Neuronal stem cell (in vitro differentiated cells): ENCODE results near the gene GPATCH8.

Experiments
- DNase-seq: peaks from one replicate; pipeline ENCODE4 v3.0.0-alpha.2; 2013; ENCODE audit warnings: low spot score
- H2AFZ ChIP-seq: one replicate; pipeline ENCODE4 v1.6.1; 2013; ENCODE audit warnings: mild to moderate bottlenecking, low read length, inconsistent platforms
- H2AK5ac ChIP-seq: 2 replicates; pipeline ENCODE4 v1.6.1; 2013; ENCODE audit warnings: low read depth, mild to moderate bottlenecking, inconsistent platforms, low read length, moderate library complexity, mixed read lengths
- H2BK120ac ChIP-seq: 2 replicates; pipeline ENCODE4 v1.6.1; 2013; ENCODE audit warnings: low read depth, mild to moderate bottlenecking, inconsistent platforms, low read length, moderate library complexity, mixed read lengths
- H2BK12ac ChIP-seq: one replicate; pipeline ENCODE4 v1.6.1; 2013; ENCODE audit warnings: low read length, inconsistent platforms
- H2BK15ac ChIP-seq: 2 replicates; pipeline ENCODE4 v1.6.1; 2013; ENCODE audit warnings: mild to moderate bottlenecking, low read length, inconsistent platforms, mixed read lengths
- H2BK5ac ChIP-seq: one replicate; pipeline ENCODE4 v1.6.1; 2013; ENCODE audit warnings: inconsistent platforms, mild to moderate bottlenecking, low read length, moderate library complexity
- H3K14ac ChIP-seq: one replicate; pipeline ENCODE4 v1.6.1; 2013; ENCODE audit warnings: low read length, inconsistent platforms
- H3K18ac ChIP-seq: 2 replicates; pipeline ENCODE4 v1.6.1; 2013; ENCODE audit warnings: low read length, inconsistent platforms
- H3K23ac ChIP-seq: 2 replicates; pipeline ENCODE4 v1.6.1; 2013; ENCODE audit warnings: low read depth, mild to moderate bottlenecking, mixed read lengths, low read length, inconsistent platforms; ENCODE audit not compliant: poor library complexity
- H3K27ac ChIP-seq: replicated peaks from 3 replicates; pipeline ENCODE4 v1.5.1; 2013; ENCODE audit warnings: low read length, inconsistent platforms
- H3K27me3 ChIP-seq, 3 experiments: 2 replicates each; pipeline ENCODE4 v1.6.1; 2013; ENCODE audit warnings: low read length in 3 of 3, mild to moderate bottlenecking in 2 of 3, inconsistent platforms in 1 of 3, low read depth in 1 of 3, mixed read lengths in 1 of 3, moderate library complexity in 1 of 3; ENCODE audit not compliant: control insufficient read depth in 3 of 3, insufficient read depth in 3 of 3
- H3K36me3 ChIP-seq, 2 donors: replicated peaks in 1 of 2; 2 replicates each; pipeline ENCODE4 v1.6.1; 2013; ENCODE audit warnings: low read length in 2 of 2; ENCODE audit not compliant: control insufficient read depth in 2 of 2, insufficient read depth in 2 of 2
- H3K4ac ChIP-seq: 2 replicates; pipeline ENCODE4 v1.6.1; 2013; ENCODE audit warnings: inconsistent platforms, mild to moderate bottlenecking, low read length, moderate library complexity
- H3K4me1 ChIP-seq, 2 donors: 1 replicate in 1 of 2; 2 replicates in 1 of 2; pipeline ENCODE4 v1.6.1; 2013; ENCODE audit warnings: low read length in 2 of 2, low read depth in 1 of 2; ENCODE audit not compliant: control insufficient read depth in 2 of 2, insufficient read depth in 1 of 2
- H3K4me2 ChIP-seq: one replicate; pipeline ENCODE4 v1.6.1; 2013; ENCODE audit warnings: mild to moderate bottlenecking, low read length, inconsistent platforms; ENCODE audit not compliant: insufficient read depth, poor library complexity, severe bottlenecking
- H3K4me3 ChIP-seq, 2 donors: 2 replicates each; pipeline ENCODE4 v1.5.1; 2013; ENCODE audit warnings: low read length in 2 of 2, mild to moderate bottlenecking in 2 of 2, inconsistent platforms in 1 of 2, moderate library complexity in 1 of 2
- H3K79me1 ChIP-seq: one replicate; pipeline ENCODE4 v1.6.1; 2013; ENCODE audit warnings: low read depth, mild to moderate bottlenecking, inconsistent platforms, low read length, moderate library complexity
- H3K9ac ChIP-seq: one replicate; pipeline ENCODE4 v1.6.1; 2013; ENCODE audit warnings: mild to moderate bottlenecking, low read depth, low read length, inconsistent platforms; ENCODE audit not compliant: poor library complexity
- H3K9me3 ChIP-seq, 2 donors: replicated peaks in 1 of 2; 2 replicates each; pipeline versions ENCODE3 to v1.6.1; 2013; ENCODE audit warnings: low read length in 2 of 2, mild to moderate bottlenecking in 2 of 2, inconsistent platforms in 1 of 2, low read depth in 1 of 2, mixed read lengths in 1 of 2, moderate library complexity in 1 of 2; ENCODE audit not compliant: control insufficient read depth in 2 of 2, insufficient read depth in 1 of 2
- H4K8ac ChIP-seq: one replicate; pipeline ENCODE4 v1.6.1; 2013; ENCODE audit warnings: low read depth, mild to moderate bottlenecking, inconsistent platforms, low read length, moderate library complexity
- H4K91ac ChIP-seq: one replicate; pipeline ENCODE4 v1.6.1; 2013; ENCODE audit warnings: low read length, low read depth, mild to moderate bottlenecking, inconsistent platforms; ENCODE audit not compliant: poor library complexity
- WGBS, 2 donors: extraction: QIAGEN DNeasy Blood & Tissue Kit; methylation state at CpG; one replicate each; pipeline ENCODE4 v1.1.7; 2013; ENCODE audit warnings: missing lambda C conversion rate in 2 of 2, mixed read lengths in 1 of 2; ENCODE audit not compliant: insufficient read length in 2 of 2, insufficient replicate concordance in 1 of 2; ENCODE audit errors: extremely low coverage in 2 of 2; 5-methylcytosine and 5-hydroxymethylcytosine counted together

GPATCH8 gene

DNA sequence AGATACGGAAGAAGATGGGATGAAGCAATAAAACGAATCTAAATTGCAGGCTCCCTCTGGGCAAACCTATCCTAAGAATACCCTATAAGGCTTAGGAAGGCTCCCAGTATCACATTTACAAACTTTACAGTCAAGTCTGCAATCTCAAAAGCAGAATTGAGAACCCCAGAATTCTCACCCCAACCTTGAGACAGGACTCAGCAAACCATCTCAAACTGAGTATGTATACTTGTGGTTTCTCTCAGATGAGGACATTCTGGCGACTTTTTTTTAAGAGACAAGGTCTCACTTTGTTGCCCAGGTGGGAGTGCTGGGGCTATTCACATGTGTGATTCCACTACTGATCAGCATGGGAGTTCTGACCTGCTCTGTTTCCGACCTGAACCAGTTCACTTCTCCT, 94.4 kb downstream of the GPATCH8 start:
- H3K18ac ChIP-seq, result no peak overlapping the region
- no peaks in the 10 kb centered on the region for H3K27me3 ChIP-seq
- no peak overlapping the region for H3K27ac ChIP-seq
- H3K4ac ChIP-seq, result no peak overlapping the region
- H3K4me1 ChIP-seq, result no peaks in the 10 kb centered on the region
- H2BK12ac ChIP-seq, result no peak overlapping the region
- no peak overlapping the region for H3K23ac ChIP-seq
- no peak overlapping the region for H2AFZ ChIP-seq
- DNase-seq, result no peak
- H3K4me3 ChIP-seq, result no peak overlapping the region
- H3K14ac ChIP-seq, result no peak overlapping the region
- H4K91ac ChIP-seq, result no peak overlapping the region
- H2BK15ac ChIP-seq, result no peak overlapping the region
- no peak overlapping the region for H3K4me2 ChIP-seq
- H3K9ac ChIP-seq, result no peak overlapping the region
- H3K9me3 ChIP-seq, result no peaks in the 10 kb centered on the region
- no peak overlapping the region for H4K8ac ChIP-seq
- no CpG with 5 or more reads among the region's 4 CpGs for WGBS, 2 donors
- no peak overlapping the region for H2AK5ac ChIP-seq
- no peaks in the 10 kb centered on the region for H3K79me1 ChIP-seq
- no peak overlapping the region for H2BK5ac ChIP-seq
- no peak overlapping the region for H2BK120ac ChIP-seq
- peaks cover 2 to 44% of the 10 kb centered on the region in 2 donors for H3K36me3 ChIP-seq

DNA sequence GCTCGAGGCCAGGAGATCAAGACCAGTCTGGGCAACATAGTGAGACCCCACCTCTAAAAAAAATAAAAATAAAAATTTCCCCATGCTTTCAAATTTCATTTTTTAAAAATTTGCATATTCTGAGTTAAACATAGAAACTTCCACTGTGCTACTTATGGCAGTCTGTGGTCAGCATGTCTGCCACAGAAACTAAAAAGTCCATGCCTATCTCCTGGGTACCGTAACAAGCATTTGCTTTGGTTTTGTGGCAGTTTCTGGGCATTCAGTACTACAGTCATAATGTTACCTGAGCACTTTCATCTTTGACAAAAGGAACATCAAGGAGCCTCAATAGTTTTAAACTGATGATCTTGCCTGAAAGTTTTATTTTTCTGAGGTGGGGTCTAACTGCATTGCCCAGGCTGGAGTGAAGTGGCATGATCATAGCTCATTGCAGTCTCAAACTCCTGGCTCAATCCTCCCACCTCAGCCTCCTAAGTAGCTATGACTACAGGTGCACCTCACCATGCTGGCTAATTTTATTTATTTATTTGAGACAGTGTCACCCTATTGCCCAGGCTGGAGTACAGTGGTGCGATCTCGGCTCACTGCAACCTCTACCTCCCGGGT, 100.5 kb downstream of the GPATCH8 start:
- H2AFZ ChIP-seq, result no peak overlapping the region
- no peak overlapping the region for H2BK120ac ChIP-seq
- H4K8ac ChIP-seq, result no peak overlapping the region
- H2BK12ac ChIP-seq, result no peak overlapping the region
- no peak overlapping the region for H3K23ac ChIP-seq
- H3K18ac ChIP-seq, result no peak overlapping the region
- no peak overlapping the region for H3K9ac ChIP-seq
- H4K91ac ChIP-seq, result no peak overlapping the region
- H3K4me2 ChIP-seq, result no peak overlapping the region
- H3K27ac ChIP-seq, result no peak overlapping the region
- H3K27me3 ChIP-seq, result no peaks in the 10 kb centered on the region
- no peak for DNase-seq
- H2AK5ac ChIP-seq, result no peak overlapping the region
- H3K9me3 ChIP-seq, result no peaks in the 10 kb centered on the region
- peaks cover 3% of the 10 kb centered on the region for H3K79me1 ChIP-seq
- no peaks in the 10 kb centered on the region for H3K4me1 ChIP-seq
- H3K4ac ChIP-seq, result no peak overlapping the region
- H3K4me3 ChIP-seq, result no peak overlapping the region
- no peak overlapping the region for H2BK15ac ChIP-seq
- H2BK5ac ChIP-seq, result no peak overlapping the region
- H3K36me3 ChIP-seq, result peaks cover 36 to 76% of the 10 kb centered on the region in 2 donors
- H3K14ac ChIP-seq, result no peak overlapping the region
- no CpG with 5 or more reads among the region's 5 CpGs for WGBS, 2 donors

DNA sequence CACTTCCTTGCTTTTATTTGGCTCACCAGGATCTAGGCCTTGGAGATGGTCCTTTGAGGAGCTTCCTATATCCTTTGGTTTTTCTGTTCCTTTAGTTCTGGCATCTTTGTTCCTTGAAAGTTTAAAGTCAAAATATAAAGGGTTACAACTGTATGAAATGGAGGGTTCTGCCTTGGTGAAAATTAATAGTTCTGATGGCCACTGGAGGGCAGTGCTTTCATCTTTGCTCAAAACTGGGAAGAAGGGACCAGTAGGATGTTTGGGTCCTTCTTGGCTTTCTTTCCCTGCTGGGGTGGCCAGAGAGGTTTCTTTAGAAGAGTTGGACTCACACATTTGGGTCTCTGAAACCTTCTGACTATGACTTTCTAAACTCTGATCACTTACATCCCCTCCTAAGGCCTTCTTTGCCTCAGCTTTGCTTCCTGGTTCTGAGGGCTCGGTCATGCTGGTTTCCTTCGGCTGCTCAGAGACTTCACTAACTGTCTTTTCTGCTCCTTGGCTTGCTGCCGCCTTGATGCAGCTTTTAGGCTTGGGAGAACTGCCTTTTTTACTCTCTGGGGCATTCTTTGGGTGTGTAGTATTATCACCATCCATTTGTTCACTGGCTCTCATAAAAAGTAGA, 102.9 kb downstream of the GPATCH8 start:
- Histone ChIP-seq H3K9ac (no peak overlapping the region), H3K27me3 (no peaks in the 10 kb centered on the region), H2BK15ac (no peak overlapping the region), H3K18ac (no peak overlapping the region), H3K4me1 (no peaks in the 10 kb centered on the region), H3K14ac (no peak overlapping the region), H3K4ac (no peak overlapping the region), H3K9me3 (no peaks in the 10 kb centered on the region), H2AK5ac (no peak overlapping the region), H2AFZ (no peak overlapping the region), H2BK5ac (no peak overlapping the region), H3K23ac (no peak overlapping the region), H4K8ac (no peak overlapping the region), H2BK120ac (no peak overlapping the region), H3K36me3 (peaks cover 43 to 92% of the 10 kb centered on the region in 2 donors), H3K4me2 (no peak overlapping the region), H3K4me3 (no peak overlapping the region), H3K27ac (no peak overlapping the region), H2BK12ac (no peak overlapping the region), H3K79me1 (peaks cover 4% of the 10 kb centered on the region), H4K91ac (no peak overlapping the region)
- no peak for DNase-seq
- WGBS, 2 donors, result no CpG with 5 or more reads among the region's 3 CpGs

DNA sequence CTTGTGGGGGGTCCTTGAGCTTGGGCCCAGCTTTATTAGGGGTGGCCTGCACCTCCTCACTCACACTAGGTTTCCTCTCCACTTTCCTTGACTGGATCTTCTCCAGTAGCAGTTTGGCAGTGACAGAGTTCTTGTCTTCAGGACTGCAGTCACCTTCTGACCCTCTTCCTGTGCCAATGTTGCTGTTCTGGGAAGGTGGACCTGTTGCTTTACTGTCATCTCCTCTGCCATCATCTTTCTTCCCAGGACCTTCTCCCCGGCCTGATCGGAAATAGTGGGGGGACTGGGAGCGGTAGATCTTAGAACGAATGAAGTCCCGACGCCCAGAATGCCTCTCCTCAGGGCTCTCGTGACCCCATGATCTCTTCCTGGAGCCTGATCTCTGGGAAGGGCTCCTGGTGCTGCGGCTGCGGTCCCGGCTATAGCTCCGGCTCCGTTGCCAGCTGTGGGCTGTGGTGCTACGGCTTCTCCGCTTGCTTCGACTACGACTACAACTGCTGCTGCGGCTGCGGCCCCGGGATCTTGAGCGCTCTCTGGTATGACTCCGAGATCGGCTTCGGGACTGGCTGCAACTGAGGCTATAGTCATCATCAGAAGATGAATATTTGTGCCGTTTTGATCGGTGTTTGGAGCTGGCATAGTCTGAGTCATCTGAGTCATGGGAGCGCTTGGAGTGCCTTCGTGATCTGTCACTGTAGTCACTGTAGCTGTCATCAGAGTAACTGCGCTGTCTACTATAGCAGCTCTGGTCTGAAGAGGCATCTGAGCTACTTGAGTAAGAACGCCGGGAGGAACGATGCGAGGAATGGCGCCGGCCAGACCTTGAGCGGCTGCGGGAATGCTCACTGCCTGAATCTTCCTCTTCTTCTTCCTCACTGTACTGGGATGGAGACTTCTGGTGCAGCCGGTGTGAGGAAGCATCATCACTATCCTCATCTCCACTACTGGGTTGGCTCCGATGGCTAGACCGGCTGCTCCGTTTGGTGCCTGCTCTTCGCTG, 104.2 kb downstream of the GPATCH8 start:
- no peak overlapping the region for H3K4me2 ChIP-seq
- no peak overlapping the region for H2BK12ac ChIP-seq
- DNase-seq, result no peak
- H3K9me3 ChIP-seq, result no peaks in the 10 kb centered on the region
- H3K23ac ChIP-seq, result no peak overlapping the region
- peak overlapping the region; percentile 9 for H3K18ac ChIP-seq
- H3K4me1 ChIP-seq, result no peaks in the 10 kb centered on the region
- H2AFZ ChIP-seq, result no peak overlapping the region
- H3K36me3 ChIP-seq, result peaks cover 43 to 89% of the 10 kb centered on the region in 2 donors
- H2BK5ac ChIP-seq, result no peak overlapping the region
- no peak overlapping the region for H2BK120ac ChIP-seq
- no CpG with 5 or more reads among the region's 41 CpGs for WGBS, 2 donors
- H3K27me3 ChIP-seq, result no peaks in the 10 kb centered on the region
- H3K27ac ChIP-seq, result no peak overlapping the region
- H3K4ac ChIP-seq, result no peak overlapping the region
- H3K79me1 ChIP-seq, result peaks cover 4% of the 10 kb centered on the region
- H3K14ac ChIP-seq, result no peak overlapping the region
- H2BK15ac ChIP-seq, result no peak overlapping the region
- no peak overlapping the region for H4K8ac ChIP-seq
- no peak overlapping the region for H4K91ac ChIP-seq
- H2AK5ac ChIP-seq, result no peak overlapping the region
- H3K4me3 ChIP-seq, result no peak overlapping the region
- H3K9ac ChIP-seq, result no peak overlapping the region
